Activated B cell treated with CpG ODN at 0.5 μM for 24 hours (primary cell): ENCODE data around the gene AP4B1. TPM values are rescaled to one million over a fixed set of nuclear protein-coding genes. Genes with fewer than 3 reads are reported as not detected.

ENCODE experiments used
- ATAC-seq: fragments of 200-7000 bp; cut with Tn5 transposase; one replicate; pipeline ENCODE4 v1.10.0; 2021; ENCODE audit warnings: low read depth, mild to moderate bottlenecking, moderate library complexity
- CTCF ChIA-PET: fragments of 350-600 bp; sonication (Branson Sonifier 250); formaldehyde crosslinking; loops from one replicate; lab custom pipeline; 2021; ENCODE audit warnings: antibody characterized with exemption; lab: Charles Lee
- POLR2A ChIA-PET: fragments of 350-600 bp; sonication (Branson Sonifier 250); formaldehyde crosslinking; loops from one replicate; lab custom pipeline; 2021; ENCODE audit warnings: antibody characterized with exemption; lab: Charles Lee
- DNase-seq: peaks from one replicate; pipeline ENCODE4 v3.0.0; 2022
- H3K27ac Mint-ChIP-seq: one replicate; pipeline ENCODE4 v1.8.0; 2020; ENCODE audit warnings: mixed read lengths
- H3K27me3 Mint-ChIP-seq: one replicate; pipeline ENCODE4 v1.8.0; 2021; ENCODE audit warnings: mixed read lengths
- H3K36me3 Mint-ChIP-seq: one replicate; pipeline ENCODE4 v1.8.0; 2021; ENCODE audit warnings: low read depth, mixed read lengths
- H3K4me1 Mint-ChIP-seq: one replicate; pipeline ENCODE4 v1.8.0; 2021; ENCODE audit warnings: mixed read lengths
- H3K4me3 Mint-ChIP-seq: one replicate; pipeline ENCODE4 v1.8.0; 2020; ENCODE audit warnings: mild to moderate bottlenecking, mixed read lengths
- H3K9me3 Mint-ChIP-seq: one replicate; pipeline ENCODE4 v1.8.0; 2020; ENCODE audit warnings: mixed read lengths
- CTCF ChIP-seq: fragments of 200-600 bp; IDR thresholded peaks from one replicate; pipeline ENCODE4 v1.8.0; 2022; ENCODE audit warnings: antibody characterized with exemption, mild to moderate bottlenecking
- intact Hi-C: fragments of 100-400 bp; cut with micrococcal nuclease; formaldehyde crosslinking; loops from one replicate; pipeline ENCODE4 v1.15.1; 2024
- total RNA-seq: library from RNA; stranded (reverse); gene quantifications from 2 replicates; pipeline ENCODE4 v1.2.3, GENCODE V29; 2022

Gene AP4B1
- total RNA-seq, 1 donor from 2014 or later, result 69.9 TPM

DNA sequence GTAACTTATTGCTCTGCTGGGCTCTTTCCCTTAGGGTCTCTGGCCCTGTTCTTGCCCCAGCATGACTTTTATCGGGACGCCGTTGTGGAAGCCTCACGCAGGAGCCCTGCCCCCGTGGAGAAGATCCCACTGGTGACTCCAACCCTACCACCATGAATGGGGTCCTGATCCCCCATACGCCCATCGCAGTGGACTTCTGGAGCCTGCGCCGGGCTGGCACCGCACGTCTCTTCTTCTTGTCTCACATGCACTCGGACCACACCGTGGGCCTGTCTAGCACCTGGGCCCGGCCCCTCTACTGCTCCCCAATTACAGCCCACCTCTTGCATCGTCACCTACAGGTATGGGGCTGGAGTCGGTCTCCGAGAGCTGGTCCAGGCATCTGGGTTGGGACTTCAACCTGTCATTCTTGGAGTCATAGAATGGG, 849 bp upstream of the AP4B1 start:
- peaks cover 61% of the 10 kb centered on the region for H3K36me3 Mint-ChIP-seq
- H3K4me3 Mint-ChIP-seq, result peak overlapping the region; percentile 94
- ATAC-seq, result no peak
- ChIA-PET CTCF (interaction anchor here (1.1 to 3.8 kb wide), 4 partner anchors 21 to 71 kb away, joined by 3 to 43 read pairs (median 24); partner anchors contain the start of gene HIPK1), POLR2A (interaction anchor here (0.6 to 5.2 kb wide), 8 partner anchors 24 to 99 kb away, joined by 3 to 127 read pairs (median 8); partner anchors contain the start of genes HIPK1 and RSBN1)
- no peaks in the 10 kb centered on the region for H3K27me3 Mint-ChIP-seq
- intact Hi-C loops, result loop anchor here (1.0 to 10.0 kb wide), 9 partner anchors 24 to 1511 kb away; partner anchors contain the start of genes BCAS2, CSDE1, CTTNBP2NL and HIPK1
- H3K9me3 Mint-ChIP-seq, result no peaks in the 10 kb centered on the region
- DNase-seq, result no peak
- TF ChIP-seq CTCF, result no peak
- peaks cover 51% of the 10 kb centered on the region for H3K4me1 Mint-ChIP-seq
- peak overlapping the region; percentile 95 for H3K27ac Mint-ChIP-seq

GRCh38 chr1:113904293-113904673, 316 bp downstream of the AP4B1 start:
- peak; percentile 16 for ATAC-seq
- DNase-seq, result no peak
- Mint-ChIP-seq H3K36me3 (peaks cover 64% of the 10 kb centered on the region), H3K4me1 (peaks cover 51% of the 10 kb centered on the region), H3K27ac (peak overlapping the region; percentile 95), H3K4me3 (peak overlapping the region; percentile 94), H3K9me3 (no peaks in the 10 kb centered on the region), H3K27me3 (no peaks in the 10 kb centered on the region)
- TF ChIP-seq CTCF, result no peak
- intact Hi-C loops, result loop anchor here (1.0 to 10.0 kb wide), 3 partner anchors 33 to 1509 kb away; partner anchors contain the start of genes CTTNBP2NL and PTPN22
- ChIA-PET CTCF (interaction anchor here (1.0 to 3.8 kb wide), 9 partner anchors 23 to 70 kb away, joined by 3 to 43 read pairs (median 4); partner anchors contain the start of gene HIPK1), POLR2A (interaction anchor here (0.7 to 5.2 kb wide), 11 partner anchors 25 to 145 kb away, joined by 3 to 127 read pairs (median 9); partner anchors contain the start of genes HIPK1, PHTF1 and RSBN1)

GRCh38 chr1:113903501-113904292, 902 bp downstream of the AP4B1 start:
- DNase-seq (no peak), ATAC-seq (no peak)
- Mint-ChIP-seq H3K4me3 (peak overlapping the region; percentile 94), H3K27ac (peak overlapping the region; percentile 95), H3K9me3 (no peaks in the 10 kb centered on the region), H3K4me1 (peaks cover 55% of the 10 kb centered on the region), H3K36me3 (peaks cover 69% of the 10 kb centered on the region), H3K27me3 (no peaks in the 10 kb centered on the region)
- no peak for TF ChIP-seq CTCF
- POLR2A ChIA-PET, result interaction anchor here (0.7 to 5.2 kb wide), 11 partner anchors 26 to 144 kb away, joined by 3 to 127 read pairs (median 9); partner anchors contain the start of genes HIPK1, PHTF1 and RSBN1
- intact Hi-C loops, result loop anchor here (1.0 to 10.0 kb wide), 3 partner anchors 32 to 1509 kb away; partner anchors contain the start of genes CTTNBP2NL and PTPN22
- CTCF ChIA-PET, result interaction anchor here (0.7 to 3.8 kb wide), 9 partner anchors 26 to 1185 kb away, joined by 3 to 43 read pairs (median 4); partner anchors contain the start of gene HIPK1

- CTCF ChIA-PET, result interaction anchor here (1.3 kb wide), 1 partner anchor 32 kb away, joined by 4 read pairs; no protein-coding TSS in a partner anchor
- Mint-ChIP-seq H3K36me3 (peaks cover 83% of the 10 kb centered on the region), H3K4me3 (no peak overlapping the region), H3K9me3 (no peaks in the 10 kb centered on the region), H3K27ac (peak overlapping the region; percentile 50), H3K27me3 (no peaks in the 10 kb centered on the region), H3K4me1 (peaks cover 54% of the 10 kb centered on the region)
- DNase-seq (no peak), ATAC-seq (no peak)
- TF ChIP-seq CTCF, result no peak
- POLR2A ChIA-PET, result no interaction called here
- intact Hi-C loops, result loop anchor here (10.0 kb wide), 2 partner anchors 384 to 1506 kb away; partner anchors contain the start of gene CTTNBP2NL
These were observed 3.4 kb downstream of the AP4B1 start for GRCh38 chr1:113901191-113901590.
